Kidney (tissue), 14 donors: ENCODE results near the gene RHOU. TPM values are rescaled to one million over a fixed set of nuclear protein-coding genes. Genes with fewer than 3 reads are reported as not detected.

Experiments
- DNase-seq, 5 donors: peaks; one replicate each; pipeline ENCODE4 v3.0.0-alpha.2; 2013 to 2020
- FAIRE-seq: peaks from 2 replicates; lab custom pipeline; 2012; peaks lifted over from hg19 to GRCh38; lab: Jason Lieb, UNC
- H3K27ac ChIP-seq, 2 donors: one replicate each; pipeline ENCODE4 v1.7.0; 2013; ENCODE audit warnings: low read depth in 2 of 2, low read length in 2 of 2, inconsistent platforms in 1 of 2
- H3K27me3 ChIP-seq: one replicate; pipeline ENCODE4 v1.7.1; 2013; ENCODE audit warnings: low read length, inconsistent platforms; ENCODE audit not compliant: control insufficient read depth, insufficient read depth
- H3K36me3 ChIP-seq, 3 donors: one replicate each; pipeline versions ENCODE4 v1.7.0 to v1.7.1; 2013; ENCODE audit warnings: low read length in 3 of 3, control low read depth in 1 of 3, inconsistent platforms in 1 of 3; ENCODE audit not compliant: insufficient read depth in 3 of 3, control insufficient read depth in 2 of 3
- H3K4me1 ChIP-seq, 3 donors: one replicate each; pipeline versions ENCODE4 v1.7.0 to v1.7.1; 2013; ENCODE audit warnings: low read length in 3 of 3, inconsistent platforms in 1 of 3, low read depth in 1 of 3; ENCODE audit not compliant: control insufficient read depth in 2 of 3, insufficient read depth in 2 of 3
- H3K4me3 ChIP-seq, 3 donors: one replicate each; pipeline versions ENCODE4 v1.7.0 to v1.8.1; 2013; ENCODE audit warnings: low read length in 3 of 3, control low read depth in 1 of 3, inconsistent platforms in 1 of 3
- H3K9ac ChIP-seq, 3 donors: one replicate each; pipeline versions ENCODE4 v1.7.0 to v1.7.1; 2013; ENCODE audit warnings: low read length in 3 of 3, control low read depth in 1 of 3, inconsistent platforms in 1 of 3
- H3K9me3 ChIP-seq, 3 donors: one replicate each; pipeline versions ENCODE4 v1.7.0 to v1.7.1; 2013; ENCODE audit warnings: low read length in 3 of 3, control low read depth in 1 of 3, inconsistent platforms in 1 of 3; ENCODE audit not compliant: control insufficient read depth in 2 of 3, insufficient read depth in 1 of 3
- intact Hi-C: fragments of 100-400 bp; cut with DNase I; formaldehyde crosslinking; loops from one replicate; pipeline ENCODE4 v1.11.1; 2022
- polyA plus RNA-seq: library from polyadenylated mRNA; stranded (reverse); fragments of 350-450 nt; fragmentation: Illumina TruSeq; extraction: RNeasy Lipid Tissue Mini Kit (QIAGEN cat#74804); gene quantifications from one replicate; pipeline ENCODE4 v1.2.3, GENCODE V29; 2014; ENCODE audit warnings: low read depth, low replicate concordance; ENCODE audit not compliant: insufficient read depth
- total RNA-seq: library from RNA; stranded (reverse); fragmentation: NEBNext Ultra II Directional; extraction: Animal tissue kit (Norgen Biotek cat#: 25700); gene quantifications from one replicate; pipeline ENCODE4 v1.2.1, GENCODE V29; 2021
- TF ChIP-seq, protein P1 (sequence below): IDR thresholded peaks from 3 replicates; pipeline ENCODE4 v1.5.1; 2012; ENCODE audit warnings: mild to moderate bottlenecking, moderate library complexity, borderline replicate concordance; ENCODE audit not compliant: insufficient read depth; ENCODE audit errors: extremely low read depth
- donor health status: control.
- donor health status: control.
- donor health status: control.
- donor health status: control.
- donor health status: control.
- donor health status: DM: yes; HTN: yes; CAD: no.
- donor health status: Normal renal cell carcinoma (clear cell type).

RHOU gene
- total and polyA plus RNA-seq, 2 donors from 2014 or later: 4.7 to 22.1 TPM

DNA sequence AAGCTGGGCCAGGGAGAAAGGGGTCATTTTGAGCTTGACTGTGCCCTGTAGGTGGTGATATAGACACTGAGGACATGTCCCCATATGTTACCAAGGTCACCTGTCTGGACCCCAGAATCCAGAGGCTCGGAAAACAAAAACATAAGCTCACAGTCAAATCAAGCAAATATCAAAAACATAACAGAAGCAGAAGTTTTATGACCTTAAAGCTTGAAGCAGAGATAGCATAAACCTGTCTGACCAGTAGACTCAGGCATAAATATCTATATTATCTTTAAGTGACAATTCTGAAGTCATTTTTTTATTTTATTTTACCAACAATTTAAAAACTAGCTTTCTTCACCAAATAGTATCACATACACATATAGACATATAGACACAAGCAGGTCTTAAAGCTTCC, 32.8 kb upstream of the RHOU start:
- intact Hi-C loops: no loop called here
- FAIRE-seq: no peak
- Histone ChIP-seq H3K9me3 (no peaks in the 10 kb centered on the region), H3K4me3 (no peak overlapping the region), H3K4me1 (peaks cover 0 to 4% (median 0%) of the 10 kb centered on the region in 3 donors), H3K36me3 (no peaks in the 10 kb centered on the region), H3K27ac (no peak overlapping the region), H3K9ac (no peak overlapping the region), H3K27me3 (no peaks in the 10 kb centered on the region)
- TF ChIP-seq, protein P1, sequence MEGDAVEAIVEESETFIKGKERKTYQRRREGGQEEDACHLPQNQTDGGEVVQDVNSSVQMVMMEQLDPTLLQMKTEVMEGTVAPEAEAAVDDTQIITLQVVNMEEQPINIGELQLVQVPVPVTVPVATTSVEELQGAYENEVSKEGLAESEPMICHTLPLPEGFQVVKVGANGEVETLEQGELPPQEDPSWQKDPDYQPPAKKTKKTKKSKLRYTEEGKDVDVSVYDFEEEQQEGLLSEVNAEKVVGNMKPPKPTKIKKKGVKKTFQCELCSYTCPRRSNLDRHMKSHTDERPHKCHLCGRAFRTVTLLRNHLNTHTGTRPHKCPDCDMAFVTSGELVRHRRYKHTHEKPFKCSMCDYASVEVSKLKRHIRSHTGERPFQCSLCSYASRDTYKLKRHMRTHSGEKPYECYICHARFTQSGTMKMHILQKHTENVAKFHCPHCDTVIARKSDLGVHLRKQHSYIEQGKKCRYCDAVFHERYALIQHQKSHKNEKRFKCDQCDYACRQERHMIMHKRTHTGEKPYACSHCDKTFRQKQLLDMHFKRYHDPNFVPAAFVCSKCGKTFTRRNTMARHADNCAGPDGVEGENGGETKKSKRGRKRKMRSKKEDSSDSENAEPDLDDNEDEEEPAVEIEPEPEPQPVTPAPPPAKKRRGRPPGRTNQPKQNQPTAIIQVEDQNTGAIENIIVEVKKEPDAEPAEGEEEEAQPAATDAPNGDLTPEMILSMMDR: no peak
- no peak for DNase-seq

DNA sequence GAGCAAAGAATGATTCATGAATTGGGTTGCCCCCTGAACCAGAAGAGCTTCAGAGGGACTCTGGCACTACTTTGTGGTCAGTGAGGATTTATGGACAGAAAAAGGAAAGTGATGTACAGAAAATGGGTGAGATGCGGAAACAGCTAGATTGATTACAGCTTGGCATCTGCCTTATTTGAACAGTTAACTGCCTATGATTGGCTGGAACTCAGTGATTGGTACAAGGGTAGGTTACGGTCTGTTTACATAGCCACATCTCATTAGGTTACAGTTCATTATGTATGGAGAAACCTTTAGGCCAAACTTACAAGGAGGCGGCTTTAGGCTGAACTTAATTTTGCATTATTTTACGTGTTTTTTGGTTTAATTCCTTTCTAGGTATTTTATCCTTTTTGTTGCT, 29.0 kb upstream of the RHOU start:
- peaks cover 0 to 4% (median 0%) of the 10 kb centered on the region in 3 donors for H3K4me1 ChIP-seq
- intact Hi-C loops: no loop called here
- no peaks in the 10 kb centered on the region for H3K36me3 ChIP-seq
- no peaks in the 10 kb centered on the region for H3K27me3 ChIP-seq
- H3K4me3 ChIP-seq: no peak overlapping the region
- no peaks in the 10 kb centered on the region for H3K9me3 ChIP-seq
- FAIRE-seq (no peak), DNase-seq (no peak)
- H3K9ac ChIP-seq: no peak overlapping the region
- TF ChIP-seq, protein P1: no peak
- H3K27ac ChIP-seq: no peak overlapping the region

DNA sequence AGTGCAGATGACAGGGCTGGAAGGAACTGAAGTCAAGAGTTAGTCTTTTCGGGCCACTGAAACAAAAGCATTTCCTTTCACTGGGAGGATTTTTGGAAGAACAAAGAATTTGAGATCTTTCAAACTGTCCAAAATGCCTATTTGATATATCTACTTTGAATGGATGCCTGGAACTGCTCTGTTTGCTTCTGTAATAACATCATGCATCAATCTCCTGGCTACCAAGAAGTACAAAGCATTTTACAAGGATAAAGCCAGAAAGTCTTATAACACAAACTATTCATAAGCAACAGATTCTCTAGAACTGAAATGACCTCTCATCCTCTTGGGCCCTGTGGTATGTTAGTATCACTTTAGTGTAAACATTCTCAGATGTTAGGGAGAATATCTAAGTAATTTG, 18.2 kb upstream of the RHOU start:
- Histone ChIP-seq H3K4me1 (no peaks in the 10 kb centered on the region), H3K9me3 (no peaks in the 10 kb centered on the region), H3K27me3 (no peaks in the 10 kb centered on the region), H3K4me3 (no peak overlapping the region), H3K9ac (no peak overlapping the region), H3K36me3 (no peaks in the 10 kb centered on the region), H3K27ac (no peak overlapping the region)
- intact Hi-C loops: no loop called here
- DNase-seq: peak in 2 of 5 donors; percentile 30 to 72
- no peak for FAIRE-seq
- TF ChIP-seq, protein P1: no peak

DNA sequence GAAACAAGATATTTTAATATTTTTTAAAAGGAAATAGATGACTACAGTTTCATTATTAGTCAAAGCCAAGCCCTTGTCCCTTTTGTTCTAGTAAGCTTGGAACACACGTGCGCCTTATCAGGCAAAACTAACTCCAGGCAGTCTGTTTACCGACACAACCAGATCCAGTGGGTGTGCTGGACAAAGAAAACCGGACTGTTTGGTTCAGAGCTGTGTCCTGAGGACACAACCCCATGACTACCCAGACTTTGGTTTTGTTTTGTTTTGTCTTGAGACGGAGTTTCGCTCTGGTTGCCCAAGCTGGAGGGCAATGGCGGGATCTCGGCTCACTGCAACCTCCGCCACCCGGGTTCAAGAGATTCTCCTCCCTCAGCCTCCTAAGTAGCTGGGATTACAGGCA, 13.9 kb upstream of the RHOU start:
- DNase-seq (no peak), FAIRE-seq (no peak)
- TF ChIP-seq, protein P1: no peak
- Histone ChIP-seq H3K4me1 (no peaks in the 10 kb centered on the region), H3K27ac (no peak overlapping the region), H3K9me3 (no peaks in the 10 kb centered on the region), H3K9ac (no peak overlapping the region), H3K36me3 (no peaks in the 10 kb centered on the region), H3K27me3 (no peaks in the 10 kb centered on the region), H3K4me3 (no peak overlapping the region)
- intact Hi-C loops: no loop called here
